Right cardiac atrium (tissue), 5 donors: Measurements from ENCODE around the gene LRFN4. TPM values are rescaled to one million over a fixed set of nuclear protein-coding genes. Genes with fewer than 3 reads are reported as not detected.

Experiments
- ATAC-seq, 2 donors: fragments of 200-7000 bp; cut with Tn5 transposase; one replicate each; pipeline versions ENCODE4 v1.8.0 to v1.9.1; 2020; ENCODE audit warnings: moderate library complexity in 2 of 2, mild to moderate bottlenecking in 1 of 2
- DNase-seq, 3 donors: peaks; one replicate each; pipeline ENCODE4 v3.0.0-alpha.2; 2020
- H3K27ac ChIP-seq: one replicate; pipeline ENCODE4 v1.5.1; 2013; ENCODE audit warnings: mild to moderate bottlenecking, low read length, control low read depth, moderate library complexity
- H3K27me3 ChIP-seq: one replicate; pipeline ENCODE4 v1.6.1; 2013; ENCODE audit not compliant: control insufficient read depth, insufficient read depth
- H3K4me1 ChIP-seq: one replicate; pipeline ENCODE4 v1.6.1; 2013; ENCODE audit warnings: low read length; ENCODE audit not compliant: control insufficient read depth, insufficient read depth
- H3K4me3 ChIP-seq: one replicate; pipeline ENCODE4 v1.5.1; 2013; ENCODE audit warnings: low read length, control low read depth
- H3K9me3 ChIP-seq: one replicate; pipeline ENCODE4 v1.6.1; 2013; ENCODE audit warnings: low read length; ENCODE audit not compliant: control insufficient read depth
- WGBS: extraction: QIAGEN DNeasy Blood & Tissue Kit; methylation state at CpG from one replicate; pipeline ENCODE4 v1.1.7; 2013; 5-methylcytosine and 5-hydroxymethylcytosine counted together
- intact Hi-C, 4 donors: fragments of 100-400 bp; cut with DNase I; formaldehyde crosslinking; loops; one replicate each; pipeline versions ENCODE4 v1.11.0 to v1.14.0; 2022 to 2023
- polyA plus RNA-seq: library from polyadenylated mRNA; stranded (reverse); fragments of 200-250 nt; gene quantifications from one replicate; pipeline ENCODE4 v1.2.3, GENCODE V29; 2013
- total RNA-seq, 4 donors: library from RNA; stranded (reverse); fragmentation: NEBNext Ultra II Directional; extraction: Animal tissue kit (Norgen Biotek cat#: 25700); gene quantifications; one replicate each; pipeline ENCODE4 v1.2.1, GENCODE V29; 2021
- donor health status: healthy with polysubstance abuse.
- donor health status: DM: no; HTN: yes; CAD: no.
- donor health status: DM: no; HTN: no; CAD: no.
- donor health status: DM: no; HTN: yes; CAD: no; lungs with severe emphysema.
- donor health status: DM: yes; HTN: yes; CAD: no.

LRFN4 gene
- total and polyA plus RNA-seq, 5 donors = 10.8 to 14.6 (median 11.8) TPM

DNA sequence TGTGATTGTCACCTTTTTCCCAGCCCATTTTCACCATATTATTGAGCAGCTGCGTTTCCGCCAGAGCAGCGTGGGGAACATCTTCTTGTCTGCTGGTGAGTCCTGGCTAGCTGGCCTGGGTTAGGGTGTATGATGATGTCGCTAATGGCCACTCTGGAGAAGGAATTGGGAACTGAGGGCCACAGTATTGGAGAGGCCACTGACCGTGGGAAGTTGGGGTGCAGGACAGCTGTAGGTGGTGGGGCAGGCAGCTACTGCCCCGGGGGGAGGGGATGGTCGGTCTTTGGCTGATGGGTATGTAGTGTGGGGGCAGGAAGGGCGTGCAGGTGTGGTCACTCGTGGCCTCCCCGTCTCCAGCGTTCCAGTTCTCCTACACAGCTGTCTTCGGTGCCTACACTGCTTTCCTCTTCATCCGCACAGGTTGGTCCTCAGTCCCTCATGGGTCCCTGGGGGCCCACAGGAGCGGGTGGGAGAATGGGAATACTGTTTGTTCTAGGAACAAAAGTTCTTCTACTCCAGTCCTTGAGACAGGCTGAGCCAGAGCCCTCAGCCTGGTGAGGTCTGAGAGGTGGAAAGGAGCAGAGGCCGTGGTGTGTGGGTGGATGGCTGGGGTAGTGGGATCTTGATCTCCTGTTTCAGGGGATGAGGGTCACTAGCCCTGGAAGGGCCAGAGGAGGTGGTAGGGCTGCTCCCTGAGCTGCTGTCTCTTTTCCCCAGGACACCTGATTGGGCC, 11.6 kb upstream of the LRFN4 start:
- intact Hi-C loops = no loop called here

DNA sequence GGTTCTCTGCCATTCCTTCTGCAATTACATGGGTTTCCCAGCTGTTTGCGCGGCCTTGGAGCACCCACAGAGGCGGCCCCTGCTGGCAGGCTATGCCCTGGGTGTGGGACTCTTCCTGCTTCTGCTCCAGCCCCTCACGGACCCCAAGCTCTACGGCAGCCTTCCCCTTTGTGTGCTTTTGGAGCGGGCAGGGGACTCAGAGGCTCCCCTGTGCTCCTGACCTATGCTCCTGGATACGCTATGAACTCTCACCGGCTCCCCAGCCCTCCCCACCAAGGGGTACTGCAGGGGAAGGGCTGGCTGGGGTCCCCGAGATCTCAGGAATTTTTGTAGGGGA, 11.0 kb upstream of the LRFN4 start:
- intact Hi-C loops = no loop called here
- no peaks in the 10 kb centered on the region for H3K9me3 ChIP-seq
- DNase-seq (peak in 1 of 3 donors; percentile 45), ATAC-seq (no peak)
- 87% methylated on average over 9 of the region's 9 CpGs for WGBS
- no peak overlapping the region for H3K4me3 ChIP-seq
- H3K4me1 ChIP-seq = peaks cover 5% of the 10 kb centered on the region
- no peaks in the 10 kb centered on the region for H3K27me3 ChIP-seq
- H3K27ac ChIP-seq = no peak overlapping the region

More for the DNA sequence above, 11.6 kb upstream of the LRFN4 start:
- Histone ChIP-seq H3K27me3 (no peaks in the 10 kb centered on the region), H3K27ac (no peak overlapping the region), H3K4me1 (peaks cover 5% of the 10 kb centered on the region), H3K4me3 (no peak overlapping the region), H3K9me3 (no peaks in the 10 kb centered on the region)
- 88% methylated on average over 15 of the region's 15 CpGs for WGBS
- ATAC-seq (no peak), DNase-seq (peak in 1 of 3 donors; percentile 41)

DNA sequence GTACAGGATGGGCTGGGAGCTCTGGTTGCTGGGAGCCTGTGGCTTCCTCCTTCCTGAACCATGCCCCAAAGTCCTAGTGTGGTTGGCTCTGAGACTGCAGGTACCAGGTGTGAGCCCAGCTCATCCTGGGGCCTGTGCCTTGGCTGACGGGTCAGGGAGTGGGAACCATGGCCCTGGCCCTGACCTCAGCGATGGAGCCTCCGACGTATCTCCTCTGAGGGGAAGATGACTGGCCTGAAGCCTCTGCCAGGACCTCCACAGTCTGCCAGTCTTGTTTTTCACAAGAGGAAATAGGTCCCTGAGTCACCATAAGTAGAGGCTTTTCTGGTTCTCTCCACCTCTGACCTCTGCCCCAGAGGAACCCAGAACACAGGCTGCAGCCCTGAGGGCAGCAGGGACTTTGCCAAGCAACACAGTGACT, 10.2 kb upstream of the LRFN4 start:
- H3K27me3 ChIP-seq = no peaks in the 10 kb centered on the region
- H3K4me3 ChIP-seq = no peak overlapping the region
- no peak overlapping the region for H3K27ac ChIP-seq
- ATAC-seq = no peak
- intact Hi-C loops = no loop called here
- peaks cover 5% of the 10 kb centered on the region for H3K4me1 ChIP-seq
- no peaks in the 10 kb centered on the region for H3K9me3 ChIP-seq
- WGBS = 83% methylated on average over 4 of the region's 4 CpGs
- DNase-seq = peak in 2 of 3 donors; percentile 17 to 49

DNA sequence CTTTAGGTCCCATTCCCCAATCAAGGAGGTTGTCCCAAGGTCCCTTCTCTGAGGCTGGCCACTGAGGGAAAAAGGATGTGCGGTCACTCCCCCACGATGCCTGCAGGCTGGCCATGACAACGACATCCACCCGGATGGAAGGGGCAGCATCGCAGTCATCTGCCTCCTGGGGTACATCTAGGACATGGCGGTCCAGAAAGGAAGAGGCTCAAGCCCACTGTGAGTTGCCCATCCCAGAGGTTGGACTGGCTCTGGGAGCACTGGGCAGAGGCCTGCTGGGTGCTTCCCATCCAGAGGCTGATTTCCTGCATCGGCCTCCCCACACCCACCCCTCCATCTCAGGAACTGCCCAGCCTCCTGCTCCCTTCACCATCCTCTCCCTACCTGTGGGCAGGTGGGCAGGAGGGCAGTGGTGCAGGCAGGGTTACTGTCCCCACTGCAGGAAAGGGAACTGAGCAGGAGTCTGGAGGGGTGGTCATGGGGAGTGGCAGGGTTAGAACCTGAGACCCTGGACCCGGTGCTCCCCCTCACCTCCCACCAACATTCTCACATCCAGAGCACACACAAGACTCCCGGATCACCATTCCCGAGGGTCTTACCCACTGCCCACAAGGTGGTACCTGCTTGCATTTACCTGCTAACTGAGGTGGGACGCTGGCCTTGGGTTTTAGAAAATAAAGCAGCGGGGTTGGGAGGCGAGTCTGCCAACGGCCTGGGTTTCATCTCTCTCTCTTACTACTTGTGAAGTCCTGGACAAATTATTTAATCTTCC, 9.2 kb upstream of the LRFN4 start:
- H3K9me3 ChIP-seq = no peaks in the 10 kb centered on the region
- DNase-seq (peak in 1 of 3 donors; percentile 30), ATAC-seq (no peak)
- intact Hi-C loops = no loop called here
- H3K27ac ChIP-seq = no peak overlapping the region
- no peak overlapping the region for H3K4me3 ChIP-seq
- WGBS = 82% methylated on average over 14 of the region's 14 CpGs
- H3K4me1 ChIP-seq = peaks cover 3% of the 10 kb centered on the region
- no peaks in the 10 kb centered on the region for H3K27me3 ChIP-seq

DNA sequence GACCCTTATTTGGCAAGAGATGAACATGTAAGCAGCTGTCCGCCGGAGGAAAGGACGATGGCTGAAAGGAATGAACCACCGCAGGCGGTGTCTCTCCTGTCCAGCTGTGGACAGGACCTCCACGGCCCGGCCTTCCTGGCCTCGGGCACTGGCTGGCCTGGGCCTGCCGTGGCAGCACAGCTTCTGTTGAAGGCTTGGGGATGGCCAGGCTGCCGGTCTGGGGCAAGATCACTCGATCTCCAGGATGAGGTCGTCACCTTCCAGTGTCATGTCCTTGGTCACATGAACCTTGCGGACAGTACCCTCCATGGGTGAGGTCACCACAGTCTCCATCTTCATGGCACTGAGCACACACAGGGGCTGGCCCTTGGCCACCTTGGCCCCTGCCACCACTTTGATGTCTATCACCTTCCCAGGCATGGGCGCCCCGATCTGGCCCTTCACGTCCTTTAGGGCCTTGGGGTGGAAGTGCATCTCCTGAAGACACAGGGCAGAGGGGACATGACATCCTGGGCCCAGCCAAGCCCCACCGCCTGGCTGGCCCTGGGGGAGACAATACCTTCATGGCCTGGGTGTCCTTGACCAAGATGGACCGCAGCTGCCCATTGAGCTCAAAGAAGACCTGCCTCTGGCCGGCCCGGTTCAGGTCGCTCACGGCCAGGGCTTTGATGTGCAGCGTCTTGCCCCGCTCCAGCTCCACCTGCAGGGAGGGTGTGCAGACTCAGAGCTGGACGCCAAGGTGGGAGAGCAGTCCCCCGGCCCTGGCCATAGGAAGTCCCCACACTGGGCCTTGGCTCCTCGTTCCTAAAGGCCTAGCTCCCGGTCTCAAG, 8.0 kb upstream of the LRFN4 start:
- no peak overlapping the region for H3K27ac ChIP-seq
- H3K4me3 ChIP-seq = no peak overlapping the region
- intact Hi-C loops = no loop called here
- ATAC-seq (no peak), DNase-seq (peak in 2 of 3 donors; percentile 34 to 58)
- WGBS = 84% methylated on average over 28 of the region's 28 CpGs
- peaks cover 3% of the 10 kb centered on the region for H3K4me1 ChIP-seq
- H3K27me3 ChIP-seq = no peaks in the 10 kb centered on the region
- no peaks in the 10 kb centered on the region for H3K9me3 ChIP-seq

DNA sequence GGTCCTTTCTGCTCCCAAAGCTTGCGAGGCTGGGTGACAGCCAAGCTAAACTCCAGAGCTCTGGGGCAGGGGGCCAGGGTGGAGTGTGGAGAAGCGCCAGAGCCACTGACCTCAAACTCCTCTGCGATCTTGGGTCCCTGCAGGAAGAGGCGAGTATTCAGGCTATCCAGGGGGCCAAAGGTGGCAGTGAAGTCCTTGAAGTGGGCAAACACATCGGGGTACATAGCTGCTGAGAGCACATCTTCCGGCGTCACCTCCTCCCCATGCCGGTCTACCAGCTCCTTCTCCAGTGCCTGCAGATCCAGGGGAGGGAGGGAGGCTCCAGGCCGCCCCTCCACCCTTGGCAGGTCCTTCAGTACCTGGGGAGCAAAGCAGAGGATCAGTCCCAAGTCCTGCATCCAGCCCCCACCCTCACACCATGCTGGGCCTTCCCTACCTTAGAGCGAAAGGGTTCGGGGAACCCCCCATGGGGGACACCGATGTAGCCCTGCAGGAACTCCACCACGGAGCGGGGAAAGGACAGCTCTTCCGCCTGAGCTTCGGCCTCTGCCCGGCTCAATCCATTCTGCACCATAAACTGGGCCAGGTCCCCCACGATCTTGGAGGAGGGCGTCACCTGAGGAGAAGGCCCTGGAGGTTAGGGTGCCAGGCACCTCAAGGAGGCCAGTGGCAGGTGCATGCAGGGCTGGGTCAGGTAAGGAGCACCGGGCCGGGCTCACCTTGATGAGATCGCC, 7.2 kb upstream of the LRFN4 start:
- Histone ChIP-seq H3K9me3 (no peaks in the 10 kb centered on the region), H3K4me3 (no peak overlapping the region), H3K27me3 (no peaks in the 10 kb centered on the region), H3K27ac (no peak overlapping the region), H3K4me1 (no peaks in the 10 kb centered on the region)
- peak in 1 of 3 donors; percentile 42 for DNase-seq
- intact Hi-C loops = no loop called here
- 90% methylated on average over 22 of the region's 22 CpGs for WGBS
- ATAC-seq = no peak

DNA sequence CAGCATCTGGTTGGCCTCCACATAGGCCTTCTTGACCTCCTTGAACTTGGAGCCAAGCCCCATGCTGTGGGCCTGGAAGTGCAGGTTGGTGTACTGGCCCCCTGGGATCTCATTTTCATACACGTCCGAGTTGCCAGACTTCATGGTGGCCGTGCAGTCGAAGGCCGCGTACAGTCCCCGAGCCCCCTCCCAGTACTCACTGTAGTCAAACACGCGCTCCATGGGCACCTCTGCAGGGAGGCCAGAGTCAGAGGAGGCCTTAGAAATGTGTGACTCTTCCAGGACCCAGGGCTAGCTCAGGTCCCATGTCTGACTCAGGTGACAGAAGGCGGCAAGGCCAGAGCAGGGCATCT, 6.7 kb upstream of the LRFN4 start:
- ATAC-seq = no peak
- no peaks in the 10 kb centered on the region for H3K4me1 ChIP-seq
- intact Hi-C loops = no loop called here
- peak in 1 of 3 donors; percentile 37 for DNase-seq
- no peaks in the 10 kb centered on the region for H3K27me3 ChIP-seq
- 85% methylated on average over 10 of the region's 10 CpGs for WGBS
- H3K4me3 ChIP-seq = no peak overlapping the region
- no peaks in the 10 kb centered on the region for H3K9me3 ChIP-seq
- H3K27ac ChIP-seq = no peak overlapping the region

DNA sequence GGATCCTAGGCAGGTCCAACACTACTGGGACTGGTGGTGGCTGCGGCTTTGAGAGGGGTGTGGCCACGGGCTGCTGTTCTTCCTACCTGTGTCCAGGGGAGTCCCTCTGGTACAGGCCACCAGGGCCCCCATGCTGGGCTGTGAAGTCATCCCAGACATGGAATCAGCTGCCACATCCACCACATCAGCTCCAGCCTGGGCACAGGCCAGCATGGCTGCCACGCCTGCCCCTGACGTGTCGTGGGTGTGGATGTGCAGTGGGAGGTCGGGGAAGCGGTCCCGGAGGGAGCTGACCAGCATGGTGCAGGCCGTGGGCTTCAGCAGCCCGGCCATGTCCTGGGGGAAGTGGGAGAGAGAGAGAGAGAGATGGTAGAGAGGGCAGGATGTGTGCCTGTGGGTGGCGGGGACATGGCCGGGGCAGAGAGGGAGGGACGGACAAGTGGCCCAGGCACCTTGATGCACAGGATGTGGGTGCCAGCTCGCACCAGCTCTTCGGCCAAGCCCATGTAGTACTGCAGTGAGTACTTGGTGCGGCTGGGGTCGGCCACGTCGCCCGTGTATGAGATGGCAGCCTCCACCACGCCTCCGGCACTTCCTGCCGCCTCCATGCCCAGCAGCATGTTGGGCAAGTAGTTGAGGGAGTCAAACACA, 6.2 kb upstream of the LRFN4 start:
- DNase-seq (peak in 2 of 3 donors; percentile 47 to 63), ATAC-seq (no peak)
- WGBS = 93% methylated on average over 23 of the region's 23 CpGs
- Histone ChIP-seq H3K27me3 (no peaks in the 10 kb centered on the region), H3K9me3 (no peaks in the 10 kb centered on the region), H3K27ac (no peak overlapping the region), H3K4me1 (peaks cover 2% of the 10 kb centered on the region), H3K4me3 (no peak overlapping the region)
- intact Hi-C loops = no loop called here

DNA sequence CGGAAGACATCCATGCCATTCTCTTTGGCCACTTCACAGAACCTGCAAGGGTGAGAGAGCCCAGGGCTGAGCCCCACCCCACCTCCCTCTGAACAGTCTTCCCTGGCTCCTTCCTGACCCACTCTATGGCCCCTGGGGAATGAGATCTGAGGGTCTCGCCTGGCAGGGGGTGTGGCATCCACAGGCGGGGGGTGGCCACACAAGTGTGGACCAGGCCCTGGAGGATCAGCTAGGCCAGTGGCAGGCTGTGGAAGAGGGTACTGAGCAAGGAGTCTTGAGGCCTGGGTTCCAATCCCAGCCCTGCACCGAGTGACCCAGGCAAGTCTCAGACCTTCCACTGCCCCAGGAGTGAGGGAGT, 5.6 kb upstream of the LRFN4 start:
- H3K27me3 ChIP-seq = no peaks in the 10 kb centered on the region
- no peak overlapping the region for H3K27ac ChIP-seq
- peaks cover 3% of the 10 kb centered on the region for H3K4me1 ChIP-seq
- WGBS = 79% methylated on average over 4 of the region's 4 CpGs
- no peak overlapping the region for H3K4me3 ChIP-seq
- DNase-seq (peak in 1 of 3 donors; percentile 25), ATAC-seq (no peak)
- intact Hi-C loops = no loop called here
- H3K9me3 ChIP-seq = no peaks in the 10 kb centered on the region

DNA sequence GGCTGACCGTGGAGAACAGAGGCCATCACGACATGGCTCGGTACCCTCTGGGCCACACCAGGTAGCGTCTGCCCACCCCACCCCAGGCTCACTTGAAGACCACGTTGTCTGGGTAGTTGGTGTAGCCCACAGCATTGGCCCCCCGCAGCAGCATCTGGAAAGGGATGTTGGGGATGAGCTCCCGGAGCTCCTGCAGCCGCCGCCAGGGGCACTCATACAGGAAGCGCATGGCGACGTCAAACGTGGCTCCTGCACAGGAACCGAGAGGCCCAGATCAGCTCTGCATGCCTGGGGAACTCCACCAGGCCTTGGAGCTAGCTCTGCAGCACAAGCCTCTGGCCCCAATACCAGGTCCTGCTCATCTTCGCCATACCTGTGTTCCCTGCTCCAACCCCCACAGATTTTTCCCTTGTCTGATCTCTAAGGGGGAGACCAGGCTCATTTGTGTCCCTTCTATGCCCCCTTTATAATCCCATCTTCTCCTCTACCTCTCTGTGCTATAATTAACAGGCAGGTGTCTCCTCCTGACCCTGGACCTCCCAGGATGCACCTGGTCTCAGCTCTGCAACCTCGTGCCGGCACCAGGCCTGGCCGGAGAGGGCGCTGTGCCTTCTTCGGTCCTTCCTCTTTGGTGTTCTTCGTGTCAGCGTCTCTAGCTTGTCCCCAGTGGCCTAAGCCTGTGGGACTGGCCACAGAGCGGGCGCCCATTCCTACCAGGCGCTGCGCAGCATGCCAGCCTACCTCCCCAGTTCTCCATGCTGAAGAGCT, 5.0 kb upstream of the LRFN4 start:
- peak in 2 of 3 donors; percentile 47 to 51 for DNase-seq
- no peak overlapping the region for H3K4me3 ChIP-seq
- intact Hi-C loops = no loop called here
- no peak for ATAC-seq
- peaks cover 3% of the 10 kb centered on the region for H3K4me1 ChIP-seq
- H3K9me3 ChIP-seq = no peaks in the 10 kb centered on the region
- WGBS = 71% methylated on average over 26 of the region's 26 CpGs
- H3K27me3 ChIP-seq = no peaks in the 10 kb centered on the region
- no peak overlapping the region for H3K27ac ChIP-seq
